K562 (cell line): Measurements from ENCODE around the gene IGLL1.
"Not testable (repeated sequence)": the region's sequence is repeated elsewhere in the genome, so short reads cannot be mapped to it uniquely, and the experiment has no call there.

Experiments
- FOXP1 ChIP-seq: sonication (generic); formaldehyde crosslinking; IDR thresholded peaks from 2 replicates; pipeline ENCODE4 v1.8.0; 2022; ENCODE audit warnings: mild to moderate bottlenecking, missing genetic modification reagents
- ZNF23 ChIP-seq: fragments of 250-450 bp; sonication (Bioruptor Pico); IDR thresholded peaks from 2 replicates; pipeline ENCODE4 v1.4.0; 2020; ENCODE audit warnings: mild to moderate bottlenecking

GRCh38 chr22:23540837-23541236 is 39.3 kb downstream of the IGLL1 start:
- not testable (repeated sequence) for TF ChIP-seq ZNF23, FOXP1 (CRISPR knock-in tag)
